Endothelial cell of umbilical vein (primary cell): ENCODE measurements around the gene PARP8. TPM values are rescaled to one million over a fixed set of nuclear protein-coding genes. Genes with fewer than 3 reads are reported as not detected.

ENCODE experiments used
- BruUV-seq: library from RNA; stranded (reverse); fragments of 400-500 nt; replicated peaks from 2 replicates; lab custom pipeline; 2021; lab: Mats Ljungman, UMichigan
- CTCF ChIA-PET: fragments of 300-600, 350-600 bp; sonication (Branson Sonifier 250); formaldehyde crosslinking; loops from one replicate; lab custom pipeline; 2021; ENCODE audit warnings: antibody characterized with exemption, inconsistent platforms; lab: Charles Lee
- POLR2A ChIA-PET: fragments of 300-600, 350-600 bp; sonication (Branson Sonifier 250); formaldehyde crosslinking; loops from one replicate; lab custom pipeline; 2021; ENCODE audit warnings: antibody characterized with exemption, inconsistent platforms; lab: Charles Lee
- DNase-seq: peaks from one replicate; pipeline ENCODE4 v3.0.0-alpha.2; 2011; ENCODE audit warnings: low read depth, low spot score
- FAIRE-seq: peaks from 2 replicates; lab custom pipeline; 2011; peaks lifted over from hg19 to GRCh38; lab: Jason Lieb, UNC
- H2AFZ ChIP-seq: 2 replicates; pipeline ENCODE4 v1.6.0; 2012; ENCODE audit warnings: low read depth, low read length, control low read depth, inconsistent platforms
- H3K27ac ChIP-seq: 2 replicates; pipeline ENCODE4 v1.5.1; 2011; ENCODE audit warnings: low read depth, mild to moderate bottlenecking, control low read depth, low read length, moderate library complexity; ENCODE audit not compliant: insufficient read depth
- H3K27me3 ChIP-seq, 2 experiments: 2 replicates each; pipeline versions ENCODE4 v1.6.0 to v1.6.1; 2011; ENCODE audit warnings: low read length in 2 of 2, mixed read lengths in 1 of 2; ENCODE audit not compliant: control insufficient read depth in 2 of 2, insufficient read depth in 2 of 2
- H3K36me3 ChIP-seq, 2 experiments: 2 replicates in 1 of 2; 3 replicates in 1 of 2; pipeline ENCODE4 v1.5.1; 2011; ENCODE audit warnings: low read length in 2 of 2, mild to moderate bottlenecking in 1 of 2, moderate library complexity in 1 of 2; ENCODE audit not compliant: control insufficient read depth in 2 of 2, insufficient read depth in 2 of 2; ENCODE audit errors: extremely low read depth in 1 of 2
- H3K4me1 ChIP-seq: 3 replicates; pipeline ENCODE4 v1.5.1; 2011; ENCODE audit warnings: mild to moderate bottlenecking, low read length; ENCODE audit not compliant: control insufficient read depth, insufficient read depth; ENCODE audit errors: extremely low read depth
- H3K4me2 ChIP-seq: 2 replicates; pipeline ENCODE4 v1.6.1; 2011; ENCODE audit warnings: low read length, control low read depth, mixed read lengths; ENCODE audit not compliant: insufficient read depth
- H3K4me3 ChIP-seq, 3 experiments: fragments of 200-600 bp in 1 of 3; sonication (generic), shearing (Covaris generic) in 1 of 3; replicated peaks in 1 of 3; 2 replicates each; pipeline ENCODE4 v1.5.1; 2011 to 2016; ENCODE audit warnings: control low read depth in 3 of 3, low read length in 3 of 3, mild to moderate bottlenecking in 2 of 3, inconsistent platforms in 1 of 3, low read depth in 1 of 3, moderate library complexity in 1 of 3; ENCODE audit not compliant: insufficient read depth in 1 of 3
- H3K79me2 ChIP-seq: 2 replicates; pipeline ENCODE4 v1.6.0; 2012; ENCODE audit warnings: low read length, inconsistent platforms; ENCODE audit not compliant: control insufficient read depth, insufficient read depth
- H3K9ac ChIP-seq: replicated peaks from 2 replicates; pipeline ENCODE3; 2011; ENCODE audit warnings: low read length, control low read depth; ENCODE audit not compliant: insufficient read depth; ENCODE audit errors: extremely low read depth
- H3K9me1 ChIP-seq: replicated peaks from 3 replicates; pipeline ENCODE4 v1.6.0; 2011; ENCODE audit warnings: mild to moderate bottlenecking, low read length; ENCODE audit not compliant: control insufficient read depth, insufficient read depth; ENCODE audit errors: extremely low read depth
- H3K9me3 ChIP-seq: replicated peaks from 2 replicates; pipeline ENCODE4 v1.5.1; 2012; ENCODE audit warnings: low read length, inconsistent platforms; ENCODE audit not compliant: control insufficient read depth, insufficient read depth
- H4K20me1 ChIP-seq: replicated peaks from 2 replicates; pipeline ENCODE3; 2011; ENCODE audit warnings: mild to moderate bottlenecking, low read length; ENCODE audit not compliant: control insufficient read depth, insufficient read depth; ENCODE audit errors: extremely low read depth
- EZH2 ChIP-seq: IDR thresholded peaks from 2 replicates; pipeline ENCODE4 v1.6.1; 2012; ENCODE audit warnings: borderline replicate concordance, low read depth, mild to moderate bottlenecking, moderate library complexity, low read length, inconsistent platforms; ENCODE audit not compliant: severe bottlenecking
- FOS ChIP-seq: IDR thresholded peaks from 2 replicates; pipeline ENCODE4 v1.6.1; 2011; ENCODE audit warnings: mild to moderate bottlenecking, low read length, moderate library complexity, borderline replicate concordance; ENCODE audit not compliant: insufficient read depth
- GATA2 ChIP-seq: IDR thresholded peaks from 2 replicates; pipeline ENCODE4 v1.7.0; 2011; ENCODE audit warnings: low read depth, mild to moderate bottlenecking, moderate library complexity, mixed read lengths, low read length; ENCODE audit not compliant: insufficient read length, insufficient read depth
- JUN ChIP-seq: IDR thresholded peaks from 2 replicates; pipeline ENCODE4 v1.6.1; 2011; ENCODE audit warnings: borderline replicate concordance, low read depth; ENCODE audit not compliant: insufficient read length, insufficient read depth
- MAX ChIP-seq: IDR thresholded peaks from 2 replicates; pipeline ENCODE4 v1.6.1; 2011; ENCODE audit not compliant: insufficient read depth, insufficient read length
- MYC ChIP-seq: IDR thresholded peaks from one replicate; pipeline ENCODE4 v1.6.1; 2011; ENCODE audit warnings: mild to moderate bottlenecking, low read depth, low read length
- POLR2A ChIP-seq: IDR thresholded peaks from 2 replicates; pipeline ENCODE4 v1.6.1; 2012; ENCODE audit warnings: low read depth, mild to moderate bottlenecking, control low read depth, low read length
- POLR2AphosphoS5 ChIP-seq: IDR thresholded peaks from 2 replicates; pipeline ENCODE4 v1.6.1; 2012; ENCODE audit warnings: low read depth, mild to moderate bottlenecking, control low read depth, low read length, moderate library complexity; ENCODE audit not compliant: insufficient read depth
- dilution Hi-C: fragments of 300-500 bp; cut with MboI; formaldehyde crosslinking; loops from one replicate; pipeline ENCODE4 v1.15.0; 2019; ENCODE audit warnings: low sequenced_read_pairs; ENCODE audit not compliant: extremely low pct_ligation_motif_present
- intact Hi-C: fragments of 100-400 bp; cut with micrococcal nuclease; formaldehyde crosslinking; loops from one replicate; pipeline ENCODE4 v1.10.0; 2022
- polyA plus RNA-seq, 4 experiments: library from polyadenylated mRNA; depleted of rRNA in 3 of 4; stranded (reverse) in 3 of 4; unstranded in 1 of 4; fragments of >200 nt; gene quantifications; 2 replicates each; pipeline versions ENCODE4 v1.2.1 to v1.2.3, GENCODE V29; 2011 to 2012; ENCODE audit warnings: missing spikeins in 1 of 4
- total RNA-seq: library from RNA; stranded (reverse); gene quantifications from 2 replicates; pipeline ENCODE4 v1.2.3, GENCODE V29; 2021
- TF ChIP-seq, protein P1 (sequence below), 2 donors: IDR thresholded peaks; 1 replicate in 1 of 2; 2 replicates in 1 of 2; pipeline ENCODE4 v1.5.1; 2011; ENCODE audit warnings: low read length in 2 of 2, mild to moderate bottlenecking in 2 of 2, moderate library complexity in 2 of 2, control low read depth in 1 of 2, inconsistent platforms in 1 of 2, low read depth in 1 of 2; ENCODE audit not compliant: insufficient read depth in 1 of 2; ENCODE audit errors: extremely low read depth in 1 of 2

PARP8 gene
- total and polyA plus RNA-seq, 2 donors (not counting 3 experiments of a cell fraction or from before 2014, with no cell fraction given) = 0.03 to 0.60 TPM

- ChIA-PET POLR2A (no interaction called here), CTCF (no interaction called here)
- dilution Hi-C loops (no loop called here), intact Hi-C loops (no loop called here)
- no peak overlapping the region for H3K27ac ChIP-seq
- H3K4me2 ChIP-seq = no peak overlapping the region
- no peaks in the 10 kb centered on the region for H4K20me1 ChIP-seq
- no peak overlapping the region for H2AFZ ChIP-seq
- DNase-seq = no peak
- H3K36me3 ChIP-seq = no peaks in the 10 kb centered on the region
- no peak for FAIRE-seq
- H3K9ac ChIP-seq = no peak overlapping the region
- H3K9me1 ChIP-seq = no peaks in the 10 kb centered on the region
- H3K4me3 ChIP-seq = no peak overlapping the region
- H3K79me2 ChIP-seq = no peaks in the 10 kb centered on the region
- no peak for TF ChIP-seq MAX
- TF ChIP-seq JUN = no peak
- no peak for TF ChIP-seq EZH2
- TF ChIP-seq, protein P1, sequence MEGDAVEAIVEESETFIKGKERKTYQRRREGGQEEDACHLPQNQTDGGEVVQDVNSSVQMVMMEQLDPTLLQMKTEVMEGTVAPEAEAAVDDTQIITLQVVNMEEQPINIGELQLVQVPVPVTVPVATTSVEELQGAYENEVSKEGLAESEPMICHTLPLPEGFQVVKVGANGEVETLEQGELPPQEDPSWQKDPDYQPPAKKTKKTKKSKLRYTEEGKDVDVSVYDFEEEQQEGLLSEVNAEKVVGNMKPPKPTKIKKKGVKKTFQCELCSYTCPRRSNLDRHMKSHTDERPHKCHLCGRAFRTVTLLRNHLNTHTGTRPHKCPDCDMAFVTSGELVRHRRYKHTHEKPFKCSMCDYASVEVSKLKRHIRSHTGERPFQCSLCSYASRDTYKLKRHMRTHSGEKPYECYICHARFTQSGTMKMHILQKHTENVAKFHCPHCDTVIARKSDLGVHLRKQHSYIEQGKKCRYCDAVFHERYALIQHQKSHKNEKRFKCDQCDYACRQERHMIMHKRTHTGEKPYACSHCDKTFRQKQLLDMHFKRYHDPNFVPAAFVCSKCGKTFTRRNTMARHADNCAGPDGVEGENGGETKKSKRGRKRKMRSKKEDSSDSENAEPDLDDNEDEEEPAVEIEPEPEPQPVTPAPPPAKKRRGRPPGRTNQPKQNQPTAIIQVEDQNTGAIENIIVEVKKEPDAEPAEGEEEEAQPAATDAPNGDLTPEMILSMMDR (IDR thresholded peaks at IDR 0.05; ENCODE audit: extremely low read depth in 1 of 2, insufficient read depth in 1 of 2, low read depth in 1 of 2, low read length in 2 of 2) = no peak
- no peak for TF ChIP-seq POLR2AphosphoS5
- no TSS peak for BruUV-seq
- H3K4me1 ChIP-seq = no peaks in the 10 kb centered on the region
- no peaks in the 10 kb centered on the region for H3K27me3 ChIP-seq
- H3K9me3 ChIP-seq = no peaks in the 10 kb centered on the region
Measured at GRCh38 chr5:50846261-50846660, 179.8 kb downstream of the PARP8 start.

GRCh38 chr5:50849554-50849953 lies 183.1 kb downstream of the PARP8 start:
- no peak for FAIRE-seq
- POLR2A ChIA-PET = no interaction called here

More at GRCh38 chr5:50849554-50849953, 183.1 kb downstream of the PARP8 start:
- no peaks in the 10 kb centered on the region for H4K20me1 ChIP-seq
- H3K4me2 ChIP-seq = no peak overlapping the region
- no peak overlapping the region for H3K9ac ChIP-seq
- DNase-seq = no peak
- no peak overlapping the region for H3K27ac ChIP-seq
- intact Hi-C loops (no loop called here), dilution Hi-C loops (no loop called here)
- no peaks in the 10 kb centered on the region for H3K36me3 ChIP-seq
- no TSS peak for BruUV-seq
- no peak overlapping the region for H3K4me3 ChIP-seq
- TF ChIP-seq EZH2 = no peak
- TF ChIP-seq MYC = no peak
- TF ChIP-seq GATA2 = no peak
- no peak for TF ChIP-seq POLR2AphosphoS5
- TF ChIP-seq, protein P1 (IDR thresholded peaks at IDR 0.05; ENCODE audit: extremely low read depth in 1 of 2, insufficient read depth in 1 of 2, low read depth in 1 of 2, low read length in 2 of 2) = no peak
- no peak for TF ChIP-seq MAX
- no peak for TF ChIP-seq JUN
- no peak for TF ChIP-seq POLR2A
- TF ChIP-seq FOS = no peak
- H3K9me1 ChIP-seq = no peaks in the 10 kb centered on the region
- no peaks in the 10 kb centered on the region for H3K79me2 ChIP-seq
- H3K27me3 ChIP-seq = no peaks in the 10 kb centered on the region
- peaks cover 2% of the 10 kb centered on the region for H3K9me3 ChIP-seq
- H3K4me1 ChIP-seq = no peaks in the 10 kb centered on the region
- no peak overlapping the region for H2AFZ ChIP-seq
- CTCF ChIA-PET = no interaction called here
